Measurements from ENCODE around the gene ETV5. TPM values are rescaled to one million over a fixed set of nuclear protein-coding genes. Genes with fewer than 3 reads are reported as not detected.
A peak's percentile ranks its signal among the peaks of the same experiment; 100 is the strongest.

ETV5 gene
- total and polyA plus RNA-seq, 2 of the 4 experiments (the other 2 are of a cell fraction) = 15.7 to 20.1 TPM

- peak; percentile 16 for ATAC-seq (ENCODE audit: low read depth)
- H3K27ac ChIP-seq (ENCODE audit: insufficient read depth, low read length) = no peak overlapping the region
- POLR2A ChIA-PET (ENCODE audit: unreplicated experiment) = no interaction called here
- TF ChIP-seq BHLHE40 (IDR thresholded peaks at IDR 0.05; ENCODE audit: low read depth, low read length) (no peak), CEBPB (IDR thresholded peaks at IDR 0.05; ENCODE audit: low read depth, low read length) (no peak), RAD21 (IDR thresholded peaks at IDR 0.05; ENCODE audit: low read length) (no peak), MXI1 (IDR thresholded peaks at IDR 0.05; ENCODE audit: borderline replicate concordance, low read depth, low read length) (no peak), MAFK (IDR thresholded peaks at IDR 0.05; ENCODE audit: low read depth, low read length) (no peak), CHD1 (IDR thresholded peaks at IDR 0.05; ENCODE audit: low read depth, low read length) (no peak), FOS (IDR thresholded peaks at IDR 0.05; ENCODE audit: low read depth, low read length) (no peak), POLR2A (IDR thresholded peaks at IDR 0.05; ENCODE audit: low read depth, low read length) (no peak), CTCF (conservative IDR thresholded peaks at IDR 0.05; ENCODE audit: low read depth, low read length) (no peak), MAZ (IDR thresholded peaks at IDR 0.05; ENCODE audit: borderline replicate concordance, low read depth, low read length) (no peak), RFX5 (IDR thresholded peaks at IDR 0.05; ENCODE audit: low read depth, low read length) (no peak), ELK1 (IDR thresholded peaks at IDR 0.05; ENCODE audit: borderline replicate concordance, low read depth, low read length) (no peak), SMC3 (IDR thresholded peaks at IDR 0.05; ENCODE audit: low read depth, low read length) (no peak), NFE2L2 (IDR thresholded peaks at IDR 0.05; ENCODE audit: low read depth, low read length) (no peak)
- no peak overlapping the region for H4K91ac ChIP-seq (ENCODE audit: insufficient read depth, low read depth, low read length)
- no CpG with 5 or more reads among the region's 5 CpGs for WGBS, 2 experiments (ENCODE audit: extremely low coverage in 2 of 2, insufficient read length in 1 of 2)
- intact Hi-C loops (cut with micrococcal nuclease) = loop anchor here (2.0 kb wide), 1 partner anchor 28 kb away; no protein-coding TSS in a partner anchor
- H3K4me2 ChIP-seq (ENCODE audit: low read depth, low read length) = 0 out of 2 replicates have a peak overlapping the region, but pooled peaks have one; percentile 28
- H2AFZ ChIP-seq (replicated peaks; ENCODE audit: low read length, poor library complexity) = no peak overlapping the region
- H4K8ac ChIP-seq (ENCODE audit: low read depth in 2 of 2, low read length in 2 of 2) = peak overlapping the region in 1 of 2 experiments; percentile 20; a peak in 1 of 4 replicates
- H2BK15ac ChIP-seq (ENCODE audit: low read depth, low read length) = no peak overlapping the region
- H3K79me1 ChIP-seq (ENCODE audit: low read depth in 1 of 2, low read length in 2 of 2) = peaks cover 23 to 41% of the 10 kb centered on the region in 2 experiments; a peak in 3 of 4 replicates
- no peak overlapping the region for H2BK5ac ChIP-seq (ENCODE audit: low read depth, low read length, poor library complexity, severe bottlenecking)
- no peak overlapping the region for H3K56ac ChIP-seq (ENCODE audit: extremely low read depth, insufficient read depth, low read length)
- H2AK9ac ChIP-seq (replicated peaks; ENCODE audit: low read depth, low read length, poor library complexity) = no peak overlapping the region
- no peak overlapping the region for H2AK5ac ChIP-seq (ENCODE audit: low read depth, low read length)
- H4K5ac ChIP-seq (ENCODE audit: low read depth, low read length) = no peak overlapping the region
- H3K14ac ChIP-seq (replicated peaks; ENCODE audit: low read depth, low read length) = no peak overlapping the region
- H3K9ac ChIP-seq (ENCODE audit: low read depth, low read length) = no peak overlapping the region
- no peak overlapping the region for H2BK20ac ChIP-seq (ENCODE audit: low read depth, low read length)
- no peaks in the 10 kb centered on the region for H3K9me3 ChIP-seq (ENCODE audit: control insufficient read depth, insufficient read depth, low read length)
- DNase-seq = peak; percentile 82
- no peak overlapping the region for H3K4ac ChIP-seq (ENCODE audit: low read depth, low read length)
- peaks cover 2% of the 10 kb centered on the region for H3K36me3 ChIP-seq (ENCODE audit: control insufficient read depth, insufficient read depth, low read length)
- no peak overlapping the region for H3K23ac ChIP-seq (ENCODE audit: low read depth, low read length)
- H3K27me3 ChIP-seq (ENCODE audit: control insufficient read depth, insufficient read depth, low read length) = no peaks in the 10 kb centered on the region
- dilution Hi-C loops (cut with HindIII; ENCODE audit: low sequenced_read_pairs, unreplicated experiment) = no loop called here
- CTCF ChIA-PET = interaction anchor here (0.8 kb wide), 1 partner anchor 12 kb away, joined by 3 read pairs; no protein-coding TSS in a partner anchor
- BruUV-seq (replicated peaks) = no TSS peak
- H3K4me1 ChIP-seq (ENCODE audit: control insufficient read depth, insufficient read depth, low read length) = peaks cover 16% of the 10 kb centered on the region
- H2BK120ac ChIP-seq (ENCODE audit: low read depth, low read length) = no peak overlapping the region
- H3K18ac ChIP-seq (ENCODE audit: low read depth, low read length) = no peak overlapping the region
- no peak overlapping the region for H3K4me3 ChIP-seq (ENCODE audit: insufficient read depth, low read depth, low read length)
- H3K9me1 ChIP-seq (ENCODE audit: insufficient read depth, low read length) = peaks cover 7% of the 10 kb centered on the region
- H4K20me1 ChIP-seq (ENCODE audit: insufficient read depth, low read length) = peaks cover 10% of the 10 kb centered on the region; the same call in 1 of the 2 replicates
- in situ Hi-C loops (cut with MboI; ENCODE audit: low sequenced_read_pairs) = no loop called here
Measured at GRCh38 chr3:186099178-186099577, 9.7 kb downstream of the ETV5 start.

Data from IMR-90 (cell line).